Smooth muscle cell (in vitro differentiated cells): ENCODE data around the gene MRPL10. TPM values are rescaled to one million over a fixed set of nuclear protein-coding genes. Genes with fewer than 3 reads are reported as not detected.

ENCODE experiments used
- DNase-seq: peaks from one replicate; lab custom pipeline; 2025; ENCODE audit not compliant: unreplicated experiment; lab: John Stamatoyannopoulos, UW
- H2AFZ ChIP-seq: fragments of 200-600 bp; sonication (generic); 2 replicates; pipeline ENCODE4 v1.6.0; 2016; ENCODE audit warnings: antibody characterized with exemption, low read depth, mild to moderate bottlenecking
- H3F3A ChIP-seq: fragments of 200-600 bp; sonication (generic); 2 replicates; pipeline ENCODE4 v1.6.0; 2017; ENCODE audit warnings: antibody characterized with exemption, low read depth
- H3K27ac ChIP-seq: fragments of 200-600 bp; sonication (generic); 2 replicates; pipeline ENCODE4 v1.5.1; 2016; ENCODE audit warnings: low read depth, mild to moderate bottlenecking
- H3K27me3 ChIP-seq: fragments of 200-600 bp; sonication (generic); 2 replicates; pipeline ENCODE4 v1.6.1; 2016; ENCODE audit warnings: low read depth, mild to moderate bottlenecking
- H3K36me3 ChIP-seq: fragments of 200-600 bp; sonication (generic); 2 replicates; pipeline ENCODE4 v1.5.1; 2016; ENCODE audit warnings: low read depth
- H3K4me1 ChIP-seq: fragments of 200-600 bp; sonication (generic); 2 replicates; pipeline ENCODE4 v1.5.1; 2016; ENCODE audit warnings: low read depth
- H3K4me2 ChIP-seq: fragments of 200-600 bp; sonication (generic); 2 replicates; pipeline ENCODE4 v1.6.0; 2016; ENCODE audit warnings: mild to moderate bottlenecking
- H3K4me3 ChIP-seq: fragments of 200-600 bp; sonication (generic); 2 replicates; pipeline ENCODE4 v1.5.1; 2016; ENCODE audit warnings: mild to moderate bottlenecking
- H3K79me2 ChIP-seq: fragments of 200-600 bp; sonication (generic); 2 replicates; pipeline ENCODE4 v1.6.0; 2016; ENCODE audit warnings: low read depth, mild to moderate bottlenecking
- H3K9ac ChIP-seq: fragments of 200-600 bp; sonication (generic); 2 replicates; pipeline ENCODE4 v1.6.0; 2016; ENCODE audit warnings: low read depth
- H3K9me3 ChIP-seq: fragments of 200-600 bp; sonication (generic); replicated peaks from 2 replicates; pipeline ENCODE4 v1.5.1; 2016; ENCODE audit warnings: low read depth
- H4K20me1 ChIP-seq: fragments of 200-600 bp; sonication (generic); 2 replicates; pipeline ENCODE4 v1.6.0; 2016; ENCODE audit warnings: low read depth
- CTCF ChIP-seq: fragments of 200-600 bp; sonication (generic); IDR thresholded peaks from 2 replicates; pipeline ENCODE4 v1.5.1; 2017; ENCODE audit warnings: borderline replicate concordance, mild to moderate bottlenecking, antibody characterized with exemption; ENCODE audit not compliant: insufficient read depth, poor library complexity, severe bottlenecking
- WGBS: methylation state at CpG from one replicate; pipeline ENCODE4 v1.1.7; 2016; ENCODE audit warnings: low lambda C conversion rate; 5-methylcytosine and 5-hydroxymethylcytosine counted together
- polyA plus RNA-seq: library from polyadenylated mRNA; unstranded; fragments of >200 nt; fragmentation: Nextera tagmentation; extraction: Ambion mirVana; gene quantifications from 2 replicates; pipeline ENCODE4 v1.2.1, GENCODE V29; 2016
- total RNA-seq: library from RNA; depleted of rRNA; stranded (reverse); fragments of >200 nt; gene quantifications from 2 replicates; pipeline ENCODE4 v1.2.3, GENCODE V29; 2014

MRPL10 gene
- total and polyA plus RNA-seq, 2 experiments from 2014 or later = 24.0 to 36.6 TPM

GRCh38 chr17:47831934-47832327 is 590 bp upstream of the MRPL10 start:
- H4K20me1 ChIP-seq = no peaks in the 10 kb centered on the region
- no peak overlapping the region for H2AFZ ChIP-seq
- no peaks in the 10 kb centered on the region for H3K36me3 ChIP-seq
- no peaks in the 10 kb centered on the region for H3K9me3 ChIP-seq
- peaks cover 5% of the 10 kb centered on the region for H3K4me1 ChIP-seq
- no peaks in the 10 kb centered on the region for H3F3A ChIP-seq
- DNase-seq = no peak
- peaks cover 25% of the 10 kb centered on the region for H3K79me2 ChIP-seq
- H3K4me3 ChIP-seq = peak overlapping the region; percentile 74
- TF ChIP-seq CTCF = no peak
- peak overlapping the region; percentile 20 for H3K27ac ChIP-seq
- peak overlapping the region; percentile 9 for H3K9ac ChIP-seq
- H3K4me2 ChIP-seq = peak overlapping the region; percentile 88
- 23% methylated on average over 7 of the region's 7 CpGs for WGBS
- no peaks in the 10 kb centered on the region for H3K27me3 ChIP-seq

- Histone ChIP-seq H3K36me3 (no peaks in the 10 kb centered on the region), H3K4me2 (peak overlapping the region; percentile 88), H3K79me2 (peaks cover 25% of the 10 kb centered on the region), H3K4me3 (peak overlapping the region; percentile 74), H3F3A (no peaks in the 10 kb centered on the region), H3K27ac (peak overlapping the region; percentile 43), H3K9ac (peak overlapping the region; percentile 57), H2AFZ (peak overlapping the region; percentile 28), H3K4me1 (peaks cover 5% of the 10 kb centered on the region), H4K20me1 (no peaks in the 10 kb centered on the region), H3K9me3 (no peaks in the 10 kb centered on the region), H3K27me3 (no peaks in the 10 kb centered on the region)
- no peak for TF ChIP-seq CTCF
- 85% methylated on average over 18 of the region's 18 CpGs for WGBS
- no peak for DNase-seq
Measured at GRCh38 chr17:47830396-47831002, 842 bp downstream of the MRPL10 start.

- H3K9me3 ChIP-seq = no peaks in the 10 kb centered on the region
- H3K4me2 ChIP-seq = no peak overlapping the region
- no peak for DNase-seq
- no peak for TF ChIP-seq CTCF
- 95% methylated on average over 3 of the region's 3 CpGs for WGBS
- H3K79me2 ChIP-seq = peaks cover 25% of the 10 kb centered on the region
- H3K27me3 ChIP-seq = no peaks in the 10 kb centered on the region
- H2AFZ ChIP-seq = no peak overlapping the region
- no peaks in the 10 kb centered on the region for H4K20me1 ChIP-seq
- H3K36me3 ChIP-seq = no peaks in the 10 kb centered on the region
- H3K4me3 ChIP-seq = no peak overlapping the region
- H3K4me1 ChIP-seq = peaks cover 5% of the 10 kb centered on the region
- no peak overlapping the region for H3K9ac ChIP-seq
- no peak overlapping the region for H3K27ac ChIP-seq
- no peaks in the 10 kb centered on the region for H3F3A ChIP-seq
Measured at GRCh38 chr17:47829870-47830269, 1.5 kb downstream of the MRPL10 start.

GRCh38 chr17:47823519-47823918 is 7.8 kb downstream of the MRPL10 start:
- Histone ChIP-seq H3K4me3 (no peak overlapping the region), H3K9me3 (no peaks in the 10 kb centered on the region), H3K4me2 (no peak overlapping the region), H3K27ac (no peak overlapping the region), H3K79me2 (no peaks in the 10 kb centered on the region), H2AFZ (no peak overlapping the region), H3F3A (no peaks in the 10 kb centered on the region), H3K4me1 (peaks cover 11% of the 10 kb centered on the region), H3K9ac (no peak overlapping the region), H3K27me3 (no peaks in the 10 kb centered on the region), H4K20me1 (no peaks in the 10 kb centered on the region), H3K36me3 (no peaks in the 10 kb centered on the region)
- no peak for DNase-seq
- TF ChIP-seq CTCF = no peak
- 97% methylated on average over 4 of the region's 4 CpGs for WGBS
